Measurements from ENCODE around the gene GALNTL6.
A peak's percentile ranks its signal among the peaks of the same experiment; 100 is the strongest.

GALNTL6 gene

DNA sequence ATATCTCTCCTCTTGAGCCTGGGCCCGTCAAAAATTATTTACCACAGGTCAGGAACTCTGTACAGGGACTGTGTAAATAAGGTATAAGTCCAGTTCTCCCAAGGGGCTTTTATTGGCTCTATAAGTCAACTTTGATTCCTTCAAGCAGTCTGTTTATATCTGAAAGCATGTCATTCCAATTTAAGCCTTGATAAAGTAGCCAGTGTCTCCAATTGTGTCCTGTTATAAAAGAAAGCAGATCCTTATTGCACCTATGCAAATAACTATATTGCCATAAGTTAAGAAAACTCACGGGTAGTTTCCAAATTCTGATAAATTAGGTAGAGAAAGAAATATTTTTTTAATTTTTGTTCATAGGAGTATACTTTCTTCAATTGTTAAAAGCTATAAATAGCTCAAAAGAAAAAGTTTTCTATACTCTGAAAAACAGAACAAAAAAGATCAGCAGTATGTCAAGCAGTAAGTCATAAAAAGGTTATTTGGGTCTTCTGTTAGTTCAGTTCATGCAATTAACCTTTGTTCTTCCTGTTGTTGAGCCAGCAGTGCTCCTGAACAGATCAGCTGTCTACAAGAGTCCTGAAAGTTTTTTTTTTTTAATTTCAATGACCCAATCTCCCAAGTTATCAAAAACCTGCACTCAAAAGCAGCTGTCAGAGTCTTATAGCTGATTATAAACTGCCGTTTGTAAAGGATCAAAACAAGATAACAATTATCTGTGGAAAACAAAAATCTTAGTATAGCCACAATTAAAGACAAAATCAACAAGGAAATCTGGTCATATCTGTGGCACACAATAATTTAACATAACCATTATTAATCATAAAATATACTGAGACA lies 1177.0 kb downstream of the GALNTL6 start:
- no peak for DNase-seq (ENCODE audit: low spot score)

DNA sequence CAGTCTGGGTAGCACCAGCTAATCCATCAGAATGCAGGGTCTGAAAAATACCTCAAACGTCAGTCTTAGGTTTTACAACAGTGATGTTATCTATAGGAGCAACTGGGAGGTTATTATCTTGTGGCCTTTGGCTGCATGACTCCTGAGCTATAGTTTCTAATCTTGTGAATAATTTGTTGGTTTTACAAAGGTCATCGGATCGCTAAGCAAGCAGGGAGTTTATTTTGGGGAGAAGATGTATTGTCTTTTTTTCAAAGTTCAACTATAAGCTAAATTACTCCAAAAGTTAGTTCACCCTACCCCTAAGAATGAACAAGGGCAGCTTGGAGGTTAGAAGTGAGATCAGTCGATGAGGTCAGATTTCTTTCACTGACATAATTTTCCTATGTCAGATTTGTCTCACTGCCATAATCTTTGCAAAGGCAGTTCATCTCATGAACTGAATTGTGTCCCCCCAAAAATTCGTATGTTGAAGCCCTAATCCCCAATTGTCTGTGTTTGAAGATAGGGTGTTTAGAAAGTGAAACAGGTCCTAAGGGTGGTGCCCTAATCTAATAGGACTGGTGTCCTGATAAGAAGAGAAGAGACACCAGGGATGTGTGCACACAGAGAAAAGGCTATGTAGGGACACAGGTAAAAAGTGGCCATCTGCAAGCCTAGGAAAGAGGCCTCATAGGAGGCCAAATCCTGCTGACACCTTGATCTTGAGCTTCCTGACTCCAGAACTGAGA lies 1179.6 kb downstream of the GALNTL6 start:
- DNase-seq (ENCODE audit: low spot score), result no peak

- DNase-seq (ENCODE audit: low spot score), result no peak
These were observed 1182.0 kb downstream of the GALNTL6 start for GRCh38 chr4:172995161-172995560.

DNA sequence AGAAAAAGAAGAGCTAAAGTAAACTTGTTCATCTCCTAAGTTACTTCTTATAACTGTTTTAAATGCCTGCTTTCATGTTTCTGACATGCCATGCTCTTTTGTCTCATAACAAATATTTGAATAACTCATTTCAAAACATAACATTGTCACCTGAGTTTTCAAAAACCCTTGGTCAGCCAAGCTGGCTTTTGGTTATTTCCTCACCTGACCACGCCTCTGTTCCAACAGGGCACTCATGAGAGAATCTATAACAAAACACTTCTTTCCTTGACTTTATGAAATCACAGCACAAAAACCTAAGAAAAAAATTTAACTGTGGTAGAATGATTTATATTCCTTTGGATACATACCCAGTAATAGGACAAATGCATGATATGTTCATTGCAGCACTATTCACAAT lies 1182.5 kb downstream of the GALNTL6 start:
- DNase-seq (ENCODE audit: low spot score), result no peak

GRCh38 chr4:172996571-172997216 lies 1183.5 kb downstream of the GALNTL6 start:
- peak; percentile 19 for DNase-seq (ENCODE audit: low spot score)

DNA sequence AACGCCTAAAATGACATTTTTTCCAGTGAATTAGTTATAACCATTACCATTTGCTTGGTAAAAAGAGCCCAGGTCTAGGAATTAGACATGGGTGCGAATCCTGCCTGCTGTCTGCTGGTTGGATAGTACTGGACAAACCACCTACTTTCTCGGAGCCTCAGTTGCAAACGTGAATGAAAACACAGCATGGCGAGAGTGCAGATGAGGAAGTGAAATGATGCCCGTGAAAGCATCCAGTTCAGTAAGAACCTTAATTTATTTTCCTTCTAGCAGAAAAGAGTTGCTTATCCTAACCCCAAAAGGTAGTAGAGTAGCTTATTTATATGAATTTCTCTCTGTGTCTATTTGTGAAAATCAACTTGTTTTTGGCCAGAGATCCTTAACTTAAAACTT lies 1184.0 kb downstream of the GALNTL6 start:
- no peak for DNase-seq (ENCODE audit: low spot score)

DNA sequence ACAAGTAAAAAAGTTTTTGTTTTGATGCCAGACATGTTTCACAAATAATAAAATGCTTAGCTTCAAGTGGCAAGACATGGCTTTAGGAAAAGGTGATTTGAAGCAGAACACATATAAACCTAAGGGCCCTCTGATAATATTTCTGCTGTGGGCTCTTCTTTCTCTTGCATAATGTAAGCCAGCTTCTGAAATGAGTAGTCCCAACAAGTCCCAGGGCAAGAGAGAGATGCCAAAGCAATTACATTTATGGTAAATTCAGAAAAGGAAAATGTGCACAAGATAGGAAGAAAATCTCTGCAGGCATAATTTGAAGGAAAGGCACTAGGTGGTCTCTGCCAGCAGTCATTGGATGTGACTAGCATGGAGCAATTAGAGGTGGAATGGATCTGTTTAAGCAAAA lies 1184.7 kb downstream of the GALNTL6 start:
- DNase-seq (ENCODE audit: low spot score), result no peak

DNA sequence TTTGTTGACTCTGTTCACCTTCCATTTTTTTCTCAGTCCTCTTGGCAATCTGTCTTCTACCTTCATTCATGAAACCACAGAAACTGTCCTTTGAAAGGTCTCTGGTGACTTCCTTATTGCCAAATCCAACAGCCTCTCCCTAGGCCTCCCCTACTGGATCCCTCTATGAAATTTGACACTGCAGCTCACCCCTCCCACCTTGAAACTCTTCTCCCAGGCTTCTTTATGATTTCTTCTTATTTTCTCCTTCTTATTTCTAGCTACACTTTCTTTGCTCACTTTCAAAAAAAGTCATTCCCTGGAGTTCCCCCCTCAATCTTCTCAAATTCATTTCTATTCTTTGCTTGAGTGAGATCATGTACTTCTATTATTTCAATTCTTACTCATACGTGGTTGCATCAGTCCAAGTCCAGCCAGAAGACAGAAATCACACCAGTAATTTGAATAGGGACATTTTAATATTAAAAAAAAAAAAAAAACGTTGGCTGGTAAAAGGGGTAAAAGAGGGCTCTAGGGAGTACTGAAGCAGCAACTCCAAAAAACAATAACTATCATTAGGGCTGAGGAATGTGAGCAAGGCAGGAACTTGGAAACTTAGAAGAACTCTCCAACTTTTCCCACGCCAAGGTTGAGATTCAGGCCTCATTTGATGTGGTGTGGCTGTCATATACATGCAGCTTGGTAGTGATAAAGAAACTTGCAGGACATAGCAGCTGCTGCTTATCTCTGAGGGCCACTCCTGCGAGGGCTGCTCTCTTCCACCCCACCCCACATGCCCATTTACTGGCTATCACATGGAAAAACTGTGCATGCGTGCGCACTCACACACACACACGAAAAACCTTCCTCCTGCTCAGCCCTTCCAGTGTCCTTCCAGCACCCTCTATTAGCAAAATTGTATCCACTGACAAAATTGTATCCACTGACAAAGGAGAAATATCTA lies 1185.6 kb downstream of the GALNTL6 start:
- peak; percentile 31 for DNase-seq (ENCODE audit: low spot score)

DNA sequence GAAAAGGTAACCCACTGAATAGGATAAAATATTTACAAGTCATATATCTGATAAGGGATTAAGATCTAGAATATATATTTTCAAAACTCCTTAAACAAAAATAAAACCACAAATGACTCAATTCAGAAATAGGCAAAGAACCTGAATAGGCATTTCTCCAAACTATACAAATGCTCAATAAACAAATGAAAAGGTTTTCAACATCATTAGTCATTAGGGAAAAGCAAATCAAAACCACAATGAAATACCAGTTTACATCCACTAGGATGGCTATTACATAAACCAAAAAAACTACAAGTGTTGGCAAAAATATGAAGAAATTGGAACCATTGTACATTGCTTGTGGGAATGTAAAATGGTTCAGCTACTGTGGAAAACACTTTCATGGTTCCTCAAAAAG lies 1188.4 kb downstream of the GALNTL6 start:
- DNase-seq (ENCODE audit: low spot score), result no peak

DNA sequence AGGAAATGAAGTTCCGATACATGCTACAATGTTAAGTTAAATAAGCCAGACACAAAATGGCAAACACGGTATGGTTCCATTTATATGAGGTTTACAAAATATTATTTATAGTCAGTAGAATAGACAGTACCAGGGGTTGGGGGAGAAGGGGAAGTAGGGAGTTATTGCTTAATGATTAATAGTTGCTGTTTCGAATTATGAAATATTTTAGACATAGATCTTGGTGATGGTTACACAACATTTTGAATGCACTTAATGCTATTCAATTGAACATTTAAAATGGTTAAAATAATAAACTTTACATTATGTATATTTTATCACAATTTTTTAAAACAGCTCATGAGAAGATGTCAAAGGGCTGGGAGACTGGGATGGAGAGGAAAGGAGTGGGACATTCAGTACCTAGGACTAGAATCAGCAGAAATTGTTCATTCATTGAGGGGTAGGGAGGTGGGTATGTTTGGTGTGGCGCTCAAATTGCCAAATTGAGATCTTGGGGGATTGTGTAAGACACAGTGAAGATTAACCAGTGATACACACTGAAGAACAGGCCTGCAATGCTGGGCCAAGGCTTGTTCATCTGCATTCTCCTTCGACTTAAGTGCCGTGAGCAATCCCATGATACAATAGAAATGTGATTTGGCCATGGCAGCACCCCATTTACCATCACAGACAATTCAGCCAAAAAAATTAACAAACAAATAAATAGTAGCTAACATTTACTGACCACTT lies 1189.8 kb downstream of the GALNTL6 start:
- DNase-seq (ENCODE audit: low spot score), result no peak

DNA sequence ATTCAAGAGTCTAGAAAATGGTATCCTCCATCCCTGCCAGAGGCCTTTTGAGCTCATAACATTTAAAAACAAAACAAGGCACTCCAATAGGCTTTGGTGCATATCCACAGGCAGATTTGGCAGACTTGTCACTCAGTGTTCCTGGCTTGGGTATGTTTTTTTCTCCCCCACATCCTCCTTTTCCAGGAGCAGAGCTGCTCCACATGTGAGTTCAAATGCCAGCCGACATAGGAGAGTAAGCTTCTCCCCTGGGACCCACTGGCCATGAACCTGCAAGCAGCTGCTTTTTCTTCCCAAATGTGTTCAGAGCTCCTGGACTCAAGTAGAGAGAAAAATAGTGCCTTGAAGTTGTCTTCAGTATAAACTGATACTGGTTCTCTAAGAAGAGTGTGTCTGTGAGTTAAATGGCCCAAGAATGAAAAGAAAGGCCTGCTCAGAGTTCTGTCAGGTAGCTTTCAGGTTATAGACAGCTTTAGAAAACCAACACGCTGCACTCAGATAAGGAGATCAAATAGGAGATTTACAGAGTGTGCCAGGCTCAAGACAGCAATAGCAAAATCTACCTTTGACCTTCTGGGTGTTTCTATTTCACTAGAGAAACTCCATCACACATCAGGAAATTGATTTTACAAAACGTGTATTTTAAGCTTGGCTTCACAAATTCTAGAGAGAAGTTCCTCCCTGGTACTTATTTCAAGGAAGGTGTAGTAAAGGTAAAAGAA lies 1192.9 kb downstream of the GALNTL6 start:
- no peak for DNase-seq (ENCODE audit: low spot score)

DNA sequence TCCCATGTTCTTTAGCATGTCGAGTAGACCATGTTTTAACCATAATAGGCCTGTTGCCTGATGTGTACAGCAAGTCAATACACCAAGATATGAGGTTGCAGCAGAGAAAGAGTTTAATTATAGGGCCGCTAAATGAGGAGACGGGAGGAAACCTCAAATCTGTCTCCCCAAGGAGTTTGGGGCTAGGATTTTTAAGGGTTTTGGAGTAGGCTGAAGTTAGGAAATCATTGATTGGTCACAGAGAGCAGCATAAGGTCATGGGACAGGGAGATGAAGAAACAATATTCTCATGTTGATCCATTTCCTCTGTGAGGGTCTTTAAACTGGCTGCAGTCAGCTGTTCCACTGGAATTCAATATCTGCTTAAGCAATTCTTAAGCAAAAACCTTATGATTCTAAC lies 1195.2 kb downstream of the GALNTL6 start:
- no peak for DNase-seq (ENCODE audit: low spot score)

GRCh38 chr4:173009129-173009823 lies 1196.1 kb downstream of the GALNTL6 start:
- DNase-seq (ENCODE audit: low spot score), result no peak

DNA sequence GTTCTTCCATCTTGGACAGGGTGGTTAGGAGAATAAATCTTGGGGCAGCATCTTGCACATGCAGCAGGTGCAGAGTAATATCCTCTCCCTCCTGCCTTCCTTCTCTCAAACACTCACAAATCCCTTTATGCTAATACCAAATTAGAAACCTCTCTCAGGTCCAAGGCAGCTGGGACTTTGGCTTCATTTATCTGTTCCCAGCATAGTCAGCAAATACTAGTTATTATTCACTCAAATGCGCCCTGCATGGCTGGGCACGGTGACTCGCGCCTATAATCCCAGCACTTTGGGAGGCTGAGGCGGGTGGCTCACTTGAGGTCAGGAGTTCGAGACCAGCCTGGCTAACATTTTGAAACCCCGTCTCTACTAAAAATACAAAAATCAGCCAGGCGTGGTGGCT lies 1199.4 kb downstream of the GALNTL6 start:
- DNase-seq (ENCODE audit: low spot score), result no peak

- DNase-seq (ENCODE audit: low spot score), result peak; percentile 70
These were observed 1200.2 kb downstream of the GALNTL6 start for GRCh38 chr4:173013232-173013930.

- DNase-seq (ENCODE audit: low spot score), result peak; percentile 18
These were observed 1200.9 kb downstream of the GALNTL6 start for GRCh38 chr4:173014113-173014558.

DNA sequence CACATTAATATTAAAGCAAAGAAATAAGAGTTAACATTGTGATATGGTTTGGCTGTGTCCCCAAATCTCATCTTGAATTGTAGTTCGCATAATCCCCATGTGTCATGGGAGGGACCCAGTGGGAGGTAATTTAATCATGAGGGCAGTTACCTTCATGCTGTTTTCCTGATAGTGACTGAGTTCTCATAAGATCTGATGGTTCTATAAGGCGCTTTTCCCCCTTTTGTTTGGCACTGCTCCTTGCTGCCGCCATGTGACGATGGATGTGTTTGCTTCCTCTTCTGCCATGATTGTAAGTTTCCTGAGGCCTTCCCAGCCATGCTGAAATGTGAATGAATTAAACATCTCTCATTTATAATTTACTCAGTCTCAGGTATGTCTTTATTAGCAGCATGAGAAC lies 1201.6 kb downstream of the GALNTL6 start:
- no peak for DNase-seq (ENCODE audit: low spot score)

DNA sequence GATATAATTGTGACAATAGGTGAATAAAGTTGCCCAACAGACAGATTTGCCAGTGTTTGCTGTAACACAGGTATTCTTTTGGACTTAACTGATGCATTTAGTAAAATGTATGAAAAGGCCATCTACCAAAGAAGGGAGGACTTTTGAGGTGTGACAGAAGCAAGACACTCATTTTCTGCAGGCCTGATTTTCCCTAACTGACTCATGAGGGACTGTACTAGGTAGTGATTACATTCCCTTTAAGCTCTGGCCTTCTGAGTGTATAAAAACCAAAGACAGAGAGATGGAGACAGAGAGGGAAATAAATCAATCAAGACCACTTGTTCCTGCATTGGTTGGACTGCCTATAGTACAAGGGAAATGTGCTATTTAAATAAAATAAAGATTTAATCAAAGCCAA lies 1204.6 kb downstream of the GALNTL6 start:
- no peak for DNase-seq (ENCODE audit: low spot score)

DNA sequence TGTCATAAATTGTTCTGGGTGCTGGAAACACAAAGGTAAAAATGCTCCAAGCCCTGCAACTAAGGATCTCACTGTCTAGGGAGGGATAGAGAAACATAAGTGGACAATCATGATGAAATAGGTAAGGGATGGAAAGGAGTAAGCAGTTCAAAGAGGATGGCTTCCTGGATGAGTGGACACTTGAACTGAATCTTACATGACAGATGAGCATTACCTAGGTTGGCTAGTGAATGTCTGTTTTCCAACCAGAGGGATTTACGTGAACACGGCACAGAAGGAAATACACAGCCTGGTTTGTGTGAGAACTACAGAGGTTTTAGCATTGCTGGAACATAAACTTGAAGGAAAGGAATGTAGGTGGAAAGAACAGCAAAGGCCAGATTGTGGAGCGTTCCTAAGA lies 1205.2 kb downstream of the GALNTL6 start:
- no peak for DNase-seq (ENCODE audit: low spot score)

Measured in GM03348 (cell line).